OCI-LY1 (cell line): ENCODE data around the gene RREB1.

Source experiments
- EZH2 ChIP-seq: fragments of 200-600 bp; sonication (generic), shearing (Covaris generic); IDR thresholded peaks from 2 replicates; pipeline ENCODE4 v1.8.0; 2017; ENCODE audit warnings: borderline replicate concordance, mixed run types, mild to moderate bottlenecking, antibody characterized with exemption, low read length, moderate library complexity, mixed read lengths
- TF ChIP-seq, protein P1 (sequence below): fragments of 200-600 bp; sonication (generic), shearing (Covaris generic); IDR thresholded peaks from 2 replicates; pipeline ENCODE4 v1.5.1; 2017; ENCODE audit warnings: mild to moderate bottlenecking, antibody characterized with exemption, low read length, moderate library complexity, mixed read lengths

DNA sequence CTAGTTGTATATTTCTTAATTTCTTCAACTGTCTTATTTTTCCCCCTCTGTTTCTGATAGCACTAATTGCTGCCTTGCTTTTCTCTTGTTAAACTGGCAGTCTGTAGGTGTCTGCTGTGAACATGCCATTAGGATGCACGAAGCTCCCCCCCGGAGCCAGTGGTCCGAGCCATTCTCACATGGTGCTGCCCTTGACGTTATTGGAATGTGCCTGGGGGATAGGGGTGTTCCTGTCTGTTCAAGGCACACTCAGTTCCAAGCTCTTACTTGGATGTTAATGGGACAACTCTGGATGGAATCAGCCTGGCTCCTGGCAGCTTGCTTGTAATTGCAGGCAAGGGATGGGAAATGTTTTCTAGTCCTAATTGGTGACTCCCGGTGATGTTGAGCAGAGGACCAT lies 68.4 kb downstream of the RREB1 start:
- TF ChIP-seq, protein P1, sequence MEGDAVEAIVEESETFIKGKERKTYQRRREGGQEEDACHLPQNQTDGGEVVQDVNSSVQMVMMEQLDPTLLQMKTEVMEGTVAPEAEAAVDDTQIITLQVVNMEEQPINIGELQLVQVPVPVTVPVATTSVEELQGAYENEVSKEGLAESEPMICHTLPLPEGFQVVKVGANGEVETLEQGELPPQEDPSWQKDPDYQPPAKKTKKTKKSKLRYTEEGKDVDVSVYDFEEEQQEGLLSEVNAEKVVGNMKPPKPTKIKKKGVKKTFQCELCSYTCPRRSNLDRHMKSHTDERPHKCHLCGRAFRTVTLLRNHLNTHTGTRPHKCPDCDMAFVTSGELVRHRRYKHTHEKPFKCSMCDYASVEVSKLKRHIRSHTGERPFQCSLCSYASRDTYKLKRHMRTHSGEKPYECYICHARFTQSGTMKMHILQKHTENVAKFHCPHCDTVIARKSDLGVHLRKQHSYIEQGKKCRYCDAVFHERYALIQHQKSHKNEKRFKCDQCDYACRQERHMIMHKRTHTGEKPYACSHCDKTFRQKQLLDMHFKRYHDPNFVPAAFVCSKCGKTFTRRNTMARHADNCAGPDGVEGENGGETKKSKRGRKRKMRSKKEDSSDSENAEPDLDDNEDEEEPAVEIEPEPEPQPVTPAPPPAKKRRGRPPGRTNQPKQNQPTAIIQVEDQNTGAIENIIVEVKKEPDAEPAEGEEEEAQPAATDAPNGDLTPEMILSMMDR, result no peak
- no peak for TF ChIP-seq EZH2
